HepG2 (cell line): ENCODE measurements around the gene RIMBP3C. TPM values are rescaled to one million over a fixed set of nuclear protein-coding genes. Genes with fewer than 3 reads are reported as not detected.
A peak's percentile ranks its signal among the peaks of the same experiment; 100 is the strongest.

Experiments
- CREB3 ChIP-seq: sonication (generic); formaldehyde crosslinking; IDR thresholded peaks from 2 replicates; pipeline ENCODE4 v1.5.0; 2020; ENCODE audit warnings: missing genetic modification reagents
- E2F1 ChIP-seq: sonication (generic); formaldehyde crosslinking; IDR thresholded peaks from 2 replicates; pipeline ENCODE4 v1.5.0; 2020; ENCODE audit warnings: missing genetic modification reagents
- EHMT2 ChIP-seq: fragments of 200-600 bp; sonication (generic); IDR thresholded peaks from 2 replicates; pipeline ENCODE4 v1.7.0; 2017; ENCODE audit warnings: antibody characterized with exemption, low read depth, low read length, borderline replicate concordance
- GMEB1 ChIP-seq: sonication (generic); formaldehyde crosslinking; IDR thresholded peaks from 2 replicates; pipeline ENCODE4 v1.5.1; 2020; ENCODE audit warnings: missing genetic modification reagents, mild to moderate bottlenecking, borderline replicate concordance
- HDAC6 ChIP-seq: fragments of 200-600 bp; sonication (generic); IDR thresholded peaks from 2 replicates; pipeline ENCODE4 v1.7.0; 2017; ENCODE audit warnings: mild to moderate bottlenecking, antibody characterized with exemption, low read length, low read depth
- HHEX ChIP-seq: IDR thresholded peaks from 2 replicates; pipeline ENCODE4 v1.6.1; 2016; ENCODE audit warnings: control low read depth
- KLF13 ChIP-seq: sonication (generic); formaldehyde crosslinking; IDR thresholded peaks from 2 replicates; pipeline ENCODE4 v1.4.0; 2020; ENCODE audit warnings: mild to moderate bottlenecking, missing genetic modification reagents
- NBN ChIP-seq: fragments of 450-650 bp; conservative IDR thresholded peaks from 2 replicates; pipeline ENCODE4 v1.6.1; 2017
- NPAS2 ChIP-seq: sonication (generic); formaldehyde crosslinking; IDR thresholded peaks from 2 replicates; pipeline ENCODE4 v1.8.0; 2022; ENCODE audit warnings: mild to moderate bottlenecking, missing genetic modification reagents, borderline replicate concordance
- NR3C1 ChIP-seq: sonication (generic); formaldehyde crosslinking; IDR thresholded peaks from 2 replicates; pipeline ENCODE4 v1.4.0; 2020; ENCODE audit warnings: missing genetic modification reagents
- SMAD9 ChIP-seq: sonication (generic); formaldehyde crosslinking; IDR thresholded peaks from 2 replicates; pipeline ENCODE4 v1.5.1; 2020; ENCODE audit warnings: mild to moderate bottlenecking, missing genetic modification reagents
- SNAI1 ChIP-seq: sonication (generic); formaldehyde crosslinking; IDR thresholded peaks from 2 replicates; pipeline ENCODE4 v1.5.0; 2020; ENCODE audit warnings: mild to moderate bottlenecking, missing genetic modification reagents, borderline replicate concordance
- TBP ChIP-seq: sonication (generic); formaldehyde crosslinking; IDR thresholded peaks from 2 replicates; pipeline ENCODE4 v1.5.0; 2020; ENCODE audit warnings: missing genetic modification reagents
- TOE1 ChIP-seq: sonication (generic); formaldehyde crosslinking; IDR thresholded peaks from 2 replicates; pipeline ENCODE4 v1.4.0; 2020; ENCODE audit warnings: mild to moderate bottlenecking, missing genetic modification reagents
- ZFP62 ChIP-seq: sonication (generic); formaldehyde crosslinking; IDR thresholded peaks from 2 replicates; pipeline ENCODE4 v1.4.0; 2020; ENCODE audit warnings: missing genetic modification reagents
- ZFP90 ChIP-seq: sonication (generic); formaldehyde crosslinking; IDR thresholded peaks from 2 replicates; pipeline ENCODE4 v1.8.0; 2022; ENCODE audit warnings: missing genetic modification reagents, mild to moderate bottlenecking, inconsistent platforms, borderline replicate concordance
- ZNF143 ChIP-seq: sonication (generic); formaldehyde crosslinking; IDR thresholded peaks from 2 replicates; pipeline ENCODE4 v1.4.0; 2020; ENCODE audit warnings: missing genetic modification reagents
- ZNF17 ChIP-seq: sonication (generic); formaldehyde crosslinking; IDR thresholded peaks from 2 replicates; pipeline ENCODE4 v1.5.0; 2020; ENCODE audit warnings: mild to moderate bottlenecking, missing genetic modification reagents
- ZNF18 ChIP-seq: sonication (generic); formaldehyde crosslinking; IDR thresholded peaks from 2 replicates; pipeline ENCODE4 v1.8.0; 2022; ENCODE audit warnings: mild to moderate bottlenecking, missing genetic modification reagents; ENCODE audit not compliant: insufficient replicate concordance
- ZNF180 ChIP-seq: sonication (generic); formaldehyde crosslinking; IDR thresholded peaks from 2 replicates; pipeline ENCODE4 v1.4.0; 2020; ENCODE audit warnings: low read depth, missing genetic modification reagents, borderline replicate concordance
- ZNF234 ChIP-seq: sonication (generic); formaldehyde crosslinking; conservative IDR thresholded peaks from 2 replicates; pipeline ENCODE4 v1.5.1; 2020; ENCODE audit warnings: mild to moderate bottlenecking, missing genetic modification reagents
- ZNF672 ChIP-seq: sonication (generic); formaldehyde crosslinking; IDR thresholded peaks from 2 replicates; pipeline ENCODE4 v1.8.1; 2022; ENCODE audit warnings: missing genetic modification reagents
- ZNF720 ChIP-seq: sonication (generic); formaldehyde crosslinking; IDR thresholded peaks from 2 replicates; pipeline ENCODE4 v1.4.0; 2020; ENCODE audit warnings: missing genetic modification reagents
- ZNF773 ChIP-seq: sonication (generic); formaldehyde crosslinking; IDR thresholded peaks from 2 replicates; pipeline ENCODE4 v1.4.0; 2020; ENCODE audit warnings: missing genetic modification reagents, borderline replicate concordance
- ZNF790 ChIP-seq: sonication (generic); formaldehyde crosslinking; IDR thresholded peaks from 2 replicates; pipeline ENCODE4 v1.8.0; 2022; ENCODE audit warnings: missing genetic modification reagents, mild to moderate bottlenecking, borderline replicate concordance
- ZNF816 ChIP-seq: sonication (generic); formaldehyde crosslinking; IDR thresholded peaks from 2 replicates; pipeline ENCODE4 v1.8.0; 2022; ENCODE audit warnings: missing genetic modification reagents, mild to moderate bottlenecking, borderline replicate concordance
- polyA plus RNA-seq, 8 experiments: library from polyadenylated mRNA; depleted of rRNA in 3 of 8; stranded (reverse) in 7 of 8; unstranded in 1 of 8; fragments of >200 nt; fragmentation: Illumina TruSeq in 4 of 8; extraction: Trizol in 4 of 8; gene quantifications; 2 replicates each; pipeline versions ENCODE4 v1.2.1 to v1.2.3, GENCODE V29; 2011 to 2016; ENCODE audit warnings: low read depth in 4 of 8, missing spikeins in 1 of 8, mixed read lengths in 1 of 8; ENCODE audit not compliant: insufficient read depth in 1 of 8
- total RNA-seq, 5 experiments: library from RNA; depleted of rRNA; stranded (reverse); fragments of >200 nt; fragmentation: Illumina TruSeq; extraction: Trizol; gene quantifications; 2 replicates each; pipeline ENCODE4 v1.2.3, GENCODE V29; 2016; ENCODE audit warnings: low read depth in 1 of 5

Gene RIMBP3C
- total and polyA plus RNA-seq, 2 of the 13 experiments (the other 11 are each of a cell fraction or from before 2014, with no cell fraction given) = 0.15 TPM; not detected in 1

- no peak for TF ChIP-seq ZNF180 (CRISPR knock-in tag)
- no peak for TF ChIP-seq TBP
- no peak for TF ChIP-seq HHEX (CRISPR knock-in tag)
- peak; percentile 70; the same call in 1 of the 2 replicates for TF ChIP-seq TOE1 (CRISPR knock-in tag)
- no peak for TF ChIP-seq EHMT2
- no peak for TF ChIP-seq ZNF816 (CRISPR knock-in tag)
- no peak for TF ChIP-seq NR3C1
- no peak for TF ChIP-seq HDAC6
- TF ChIP-seq SMAD9 (CRISPR knock-in tag) = no peak
- TF ChIP-seq ZNF773 (CRISPR knock-in tag) = no peak
- no peak for TF ChIP-seq ZNF720 (CRISPR knock-in tag)
- no peak for TF ChIP-seq KLF13 (CRISPR knock-in tag)
- TF ChIP-seq ZNF672 (CRISPR knock-in tag) = no peak
- no peak for TF ChIP-seq ZNF790 (CRISPR knock-in tag)
- TF ChIP-seq ZNF18 = peak; percentile 77
- no peak for TF ChIP-seq ZFP90 (CRISPR knock-in tag)
- 0 out of 2 replicates have a peak, but pooled peaks have one; percentile 44 for TF ChIP-seq ZNF234
- peak; percentile 92 for TF ChIP-seq ZNF143
- no peak for TF ChIP-seq SNAI1 (CRISPR knock-in tag)
- no peak for TF ChIP-seq ZFP62 (CRISPR knock-in tag)
- peak; percentile 33; the same call in 1 of the 2 replicates for TF ChIP-seq GMEB1 (CRISPR knock-in tag)
- TF ChIP-seq NPAS2 (CRISPR knock-in tag) = no peak
- TF ChIP-seq E2F1 (CRISPR knock-in tag) = no peak
- peak; percentile 91 for TF ChIP-seq CREB3 (CRISPR knock-in tag)
- TF ChIP-seq ZNF17 (CRISPR knock-in tag) = 0 out of 2 replicates have a peak, but pooled peaks have one; percentile 40
- TF ChIP-seq NBN = no peak
These were observed 16.4 kb upstream of the RIMBP3C start, which contains the start of gene UBE2L3 (continued) for GRCh38 chr22:21567456-21568346.
